Neuronal stem cell (in vitro differentiated cells): Measurements from ENCODE around the gene USP15.
"Not testable (repeated sequence)": the region's sequence is repeated elsewhere in the genome, so short reads cannot be mapped to it uniquely, and the experiment has no call there.

Experiments used
- DNase-seq: peaks from one replicate; pipeline ENCODE4 v3.0.0-alpha.2; 2013; ENCODE audit warnings: low spot score
- H2AFZ ChIP-seq: one replicate; pipeline ENCODE4 v1.6.1; 2013; ENCODE audit warnings: mild to moderate bottlenecking, low read length, inconsistent platforms
- H2AK5ac ChIP-seq: 2 replicates; pipeline ENCODE4 v1.6.1; 2013; ENCODE audit warnings: low read depth, mild to moderate bottlenecking, inconsistent platforms, low read length, moderate library complexity, mixed read lengths
- H2BK120ac ChIP-seq: 2 replicates; pipeline ENCODE4 v1.6.1; 2013; ENCODE audit warnings: low read depth, mild to moderate bottlenecking, inconsistent platforms, low read length, moderate library complexity, mixed read lengths
- H2BK12ac ChIP-seq: one replicate; pipeline ENCODE4 v1.6.1; 2013; ENCODE audit warnings: low read length, inconsistent platforms
- H2BK15ac ChIP-seq: 2 replicates; pipeline ENCODE4 v1.6.1; 2013; ENCODE audit warnings: mild to moderate bottlenecking, low read length, inconsistent platforms, mixed read lengths
- H2BK5ac ChIP-seq: one replicate; pipeline ENCODE4 v1.6.1; 2013; ENCODE audit warnings: inconsistent platforms, mild to moderate bottlenecking, low read length, moderate library complexity
- H3K14ac ChIP-seq: one replicate; pipeline ENCODE4 v1.6.1; 2013; ENCODE audit warnings: low read length, inconsistent platforms
- H3K18ac ChIP-seq: 2 replicates; pipeline ENCODE4 v1.6.1; 2013; ENCODE audit warnings: low read length, inconsistent platforms
- H3K23ac ChIP-seq: 2 replicates; pipeline ENCODE4 v1.6.1; 2013; ENCODE audit warnings: low read depth, mild to moderate bottlenecking, mixed read lengths, low read length, inconsistent platforms; ENCODE audit not compliant: poor library complexity
- H3K27ac ChIP-seq: replicated peaks from 3 replicates; pipeline ENCODE4 v1.5.1; 2013; ENCODE audit warnings: low read length, inconsistent platforms
- H3K27me3 ChIP-seq, 3 experiments: 2 replicates each; pipeline ENCODE4 v1.6.1; 2013; ENCODE audit warnings: low read length in 3 of 3, mild to moderate bottlenecking in 2 of 3, inconsistent platforms in 1 of 3, low read depth in 1 of 3, mixed read lengths in 1 of 3, moderate library complexity in 1 of 3; ENCODE audit not compliant: control insufficient read depth in 3 of 3, insufficient read depth in 3 of 3
- H3K36me3 ChIP-seq, 2 donors: replicated peaks in 1 of 2; 2 replicates each; pipeline ENCODE4 v1.6.1; 2013; ENCODE audit warnings: low read length in 2 of 2; ENCODE audit not compliant: control insufficient read depth in 2 of 2, insufficient read depth in 2 of 2
- H3K4ac ChIP-seq: 2 replicates; pipeline ENCODE4 v1.6.1; 2013; ENCODE audit warnings: inconsistent platforms, mild to moderate bottlenecking, low read length, moderate library complexity
- H3K4me1 ChIP-seq, 2 donors: 1 replicate in 1 of 2; 2 replicates in 1 of 2; pipeline ENCODE4 v1.6.1; 2013; ENCODE audit warnings: low read length in 2 of 2, low read depth in 1 of 2; ENCODE audit not compliant: control insufficient read depth in 2 of 2, insufficient read depth in 1 of 2
- H3K4me2 ChIP-seq: one replicate; pipeline ENCODE4 v1.6.1; 2013; ENCODE audit warnings: mild to moderate bottlenecking, low read length, inconsistent platforms; ENCODE audit not compliant: insufficient read depth, poor library complexity, severe bottlenecking
- H3K4me3 ChIP-seq, 2 donors: 2 replicates each; pipeline ENCODE4 v1.5.1; 2013; ENCODE audit warnings: low read length in 2 of 2, mild to moderate bottlenecking in 2 of 2, inconsistent platforms in 1 of 2, moderate library complexity in 1 of 2
- H3K79me1 ChIP-seq: one replicate; pipeline ENCODE4 v1.6.1; 2013; ENCODE audit warnings: low read depth, mild to moderate bottlenecking, inconsistent platforms, low read length, moderate library complexity
- H3K9ac ChIP-seq: one replicate; pipeline ENCODE4 v1.6.1; 2013; ENCODE audit warnings: mild to moderate bottlenecking, low read depth, low read length, inconsistent platforms; ENCODE audit not compliant: poor library complexity
- H3K9me3 ChIP-seq, 2 donors: replicated peaks in 1 of 2; 2 replicates each; pipeline versions ENCODE3 to v1.6.1; 2013; ENCODE audit warnings: low read length in 2 of 2, mild to moderate bottlenecking in 2 of 2, inconsistent platforms in 1 of 2, low read depth in 1 of 2, mixed read lengths in 1 of 2, moderate library complexity in 1 of 2; ENCODE audit not compliant: control insufficient read depth in 2 of 2, insufficient read depth in 1 of 2
- H4K8ac ChIP-seq: one replicate; pipeline ENCODE4 v1.6.1; 2013; ENCODE audit warnings: low read depth, mild to moderate bottlenecking, inconsistent platforms, low read length, moderate library complexity
- H4K91ac ChIP-seq: one replicate; pipeline ENCODE4 v1.6.1; 2013; ENCODE audit warnings: low read length, low read depth, mild to moderate bottlenecking, inconsistent platforms; ENCODE audit not compliant: poor library complexity
- WGBS, 2 donors: extraction: QIAGEN DNeasy Blood & Tissue Kit; methylation state at CpG; one replicate each; pipeline ENCODE4 v1.1.7; 2013; ENCODE audit warnings: missing lambda C conversion rate in 2 of 2, mixed read lengths in 1 of 2; ENCODE audit not compliant: insufficient read length in 2 of 2, insufficient replicate concordance in 1 of 2; ENCODE audit errors: extremely low coverage in 2 of 2; 5-methylcytosine and 5-hydroxymethylcytosine counted together

Gene USP15

DNA sequence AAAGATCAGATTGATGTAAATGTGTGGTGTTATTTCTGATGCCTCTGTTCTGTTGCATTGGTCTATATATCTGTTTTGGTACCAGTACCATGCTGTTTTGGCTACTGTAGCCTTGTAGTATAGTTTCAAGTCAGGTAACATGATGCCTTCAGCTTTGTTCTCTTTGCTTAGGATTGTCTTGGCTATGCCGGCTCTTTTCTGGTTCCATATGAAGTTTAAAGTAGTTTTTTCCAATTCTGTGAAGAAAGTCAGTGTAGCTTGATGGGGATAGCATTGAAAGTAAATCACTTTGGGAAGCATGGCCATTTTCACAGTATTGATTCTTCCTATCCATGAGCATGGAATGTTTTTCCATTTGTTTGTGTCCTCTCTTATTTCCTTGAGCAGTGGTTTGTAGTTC, 105.6 kb downstream of the USP15 start:
- not testable (repeated sequence) for H4K8ac ChIP-seq, H3K9me3 ChIP-seq, H2BK15ac ChIP-seq, H3K27ac ChIP-seq, H2AFZ ChIP-seq, H3K4ac ChIP-seq, H3K27me3 ChIP-seq, H3K4me2 ChIP-seq, H3K4me3 ChIP-seq, H3K4me1 ChIP-seq, H3K14ac ChIP-seq, DNase-seq, H2BK120ac ChIP-seq, H3K36me3 ChIP-seq, H3K9ac ChIP-seq, H3K79me1 ChIP-seq, H4K91ac ChIP-seq, H3K23ac ChIP-seq, H2BK12ac ChIP-seq, H2BK5ac ChIP-seq, H3K18ac ChIP-seq, H2AK5ac ChIP-seq
- WGBS, 2 donors: no CpG with 5 or more reads among the region's 1 CpG

DNA sequence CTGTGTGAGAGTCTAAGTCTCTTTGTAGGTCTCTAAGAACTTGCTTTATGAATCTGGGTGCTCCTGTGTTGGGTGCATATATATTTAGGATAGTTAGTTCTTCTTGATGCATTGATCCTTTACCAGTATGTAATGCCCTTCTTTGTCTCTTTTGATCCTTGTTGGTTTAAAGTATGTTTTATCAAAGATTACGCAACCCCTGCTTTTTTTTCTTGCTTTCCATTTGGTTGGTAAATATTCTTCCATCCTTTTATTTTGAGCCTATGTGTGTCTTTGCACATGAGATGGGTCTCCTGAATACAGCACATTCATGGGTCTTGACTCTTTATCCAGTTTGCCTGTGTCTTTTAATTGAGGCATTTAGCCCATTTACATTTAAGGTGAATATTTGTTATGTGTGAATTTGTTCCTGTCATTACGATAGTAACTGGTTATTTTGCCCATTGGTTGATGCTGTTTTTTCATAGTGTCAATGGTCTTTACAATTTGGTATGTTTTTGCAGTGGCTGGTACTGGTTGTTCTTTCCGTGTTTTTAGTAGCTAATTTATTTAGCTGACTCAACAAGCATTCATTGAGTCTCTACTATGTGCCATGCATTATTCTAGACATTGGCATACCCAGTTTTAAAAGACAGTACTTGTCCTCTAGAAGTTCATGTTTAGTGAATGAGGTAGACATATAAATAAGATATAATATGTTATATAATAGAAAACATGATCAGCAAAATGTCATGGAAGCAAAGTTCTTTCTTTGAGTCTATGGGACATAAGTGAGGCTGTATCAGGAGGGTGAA, 108.4 kb downstream of the USP15 start:
- H3K4me3 ChIP-seq, H3K4me1 ChIP-seq, H2AFZ ChIP-seq, H2BK12ac ChIP-seq, H3K9ac ChIP-seq, H3K9me3 ChIP-seq, H3K27ac ChIP-seq, H4K8ac ChIP-seq, H4K91ac ChIP-seq, H2BK120ac ChIP-seq, H3K27me3 ChIP-seq, H3K23ac ChIP-seq, H2BK5ac ChIP-seq, H3K79me1 ChIP-seq, H3K14ac ChIP-seq, DNase-seq, H3K18ac ChIP-seq, H3K4ac ChIP-seq, H3K36me3 ChIP-seq, H2BK15ac ChIP-seq, H2AK5ac ChIP-seq, H3K4me2 ChIP-seq: not testable (repeated sequence)
- WGBS, 2 donors: no CpG with 5 or more reads among the region's 3 CpGs

DNA sequence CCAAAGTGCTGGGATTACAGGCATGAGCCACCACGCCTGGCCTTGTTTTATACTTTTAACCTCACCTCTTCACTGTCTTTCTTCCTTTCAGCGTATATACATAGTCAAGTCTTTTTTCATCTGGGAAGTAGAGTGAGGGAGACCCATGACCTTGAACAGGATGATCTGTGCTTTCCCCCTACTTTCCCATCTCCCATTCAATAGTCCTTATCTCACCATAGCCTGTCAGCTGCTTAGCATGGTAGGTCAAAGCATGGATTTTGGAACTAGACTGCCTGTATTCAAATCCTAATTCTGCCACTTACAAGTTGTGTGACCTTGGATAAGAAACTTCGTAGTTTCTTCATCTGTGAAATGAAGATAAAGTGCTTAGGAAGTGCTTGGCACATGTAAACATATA, 110.0 kb downstream of the USP15 start:
- Histone ChIP-seq H3K9ac (no peak overlapping the region), H2BK15ac (no peak overlapping the region), H3K4ac (no peak overlapping the region), H3K9me3 (peaks cover 0 to 2% of the 10 kb centered on the region in 2 donors), H3K23ac (no peak overlapping the region), H4K8ac (no peak overlapping the region), H4K91ac (no peak overlapping the region), H3K36me3 (no peaks in the 10 kb centered on the region), H3K4me1 (no peaks in the 10 kb centered on the region), H2BK120ac (no peak overlapping the region), H3K4me3 (no peak overlapping the region), H3K27ac (no peak overlapping the region), H2BK12ac (no peak overlapping the region), H3K14ac (no peak overlapping the region), H2AK5ac (no peak overlapping the region), H3K79me1 (no peaks in the 10 kb centered on the region), H3K18ac (no peak overlapping the region), H3K4me2 (no peak overlapping the region), H2AFZ (no peak overlapping the region), H3K27me3 (no peaks in the 10 kb centered on the region), H2BK5ac (no peak overlapping the region)
- no peak for DNase-seq
- WGBS, 2 donors: no CpG with 5 or more reads among the region's 3 CpGs

DNA sequence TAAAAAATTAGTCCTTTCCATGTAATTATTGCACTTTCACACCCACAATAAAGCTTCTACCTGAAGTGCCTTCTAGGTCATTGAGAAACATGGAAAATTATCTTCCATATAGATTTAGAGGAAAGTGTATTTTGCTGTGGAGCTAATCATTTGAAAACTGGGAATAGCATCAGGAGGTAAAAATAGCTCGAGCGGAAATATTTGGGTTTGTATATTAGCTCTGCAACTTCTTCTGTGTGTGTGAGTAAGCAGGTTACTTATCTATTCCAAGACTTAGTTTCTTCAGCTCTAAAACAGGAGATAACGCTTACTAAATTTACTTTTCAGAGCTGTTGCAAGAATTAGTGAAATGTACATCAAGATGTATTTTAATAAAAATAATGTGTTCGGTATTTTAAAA, 111.5 kb downstream of the USP15 start:
- no peaks in the 10 kb centered on the region for H3K9me3 ChIP-seq
- H4K91ac ChIP-seq: no peak overlapping the region
- H2BK12ac ChIP-seq: no peak overlapping the region
- H3K27me3 ChIP-seq: no peaks in the 10 kb centered on the region
- no peak overlapping the region for H4K8ac ChIP-seq
- H2BK5ac ChIP-seq: no peak overlapping the region
- H3K14ac ChIP-seq: no peak overlapping the region
- H3K27ac ChIP-seq: no peak overlapping the region
- no peak overlapping the region for H3K4ac ChIP-seq
- no peak for DNase-seq
- no peak overlapping the region for H2BK120ac ChIP-seq
- no peak overlapping the region for H3K4me3 ChIP-seq
- no peak overlapping the region for H2BK15ac ChIP-seq
- no peaks in the 10 kb centered on the region for H3K79me1 ChIP-seq
- no peak overlapping the region for H2AK5ac ChIP-seq
- no CpG with 5 or more reads among the region's 4 CpGs for WGBS, 2 donors
- no peak overlapping the region for H3K18ac ChIP-seq
- no peak overlapping the region for H3K23ac ChIP-seq
- H3K4me2 ChIP-seq: no peak overlapping the region
- H3K36me3 ChIP-seq: no peaks in the 10 kb centered on the region
- no peaks in the 10 kb centered on the region for H3K4me1 ChIP-seq
- H2AFZ ChIP-seq: no peak overlapping the region
- no peak overlapping the region for H3K9ac ChIP-seq
